KBM-7 (cell line): ENCODE data around the gene MLANA.

Source experiments
- DNase-seq: peaks from one replicate; pipeline ENCODE4 v3.0.0-alpha.2; 2015
- in situ Hi-C: fragments of 300-500 bp; cut with MboI; formaldehyde crosslinking; loops from 2 replicates; pipeline ENCODE4 v1.14.3; 2020; ENCODE audit warnings: low sequenced_read_pairs, low pct_unique_long_range_greater_than_20kb, mixed read lengths

Gene MLANA

GRCh38 chr9:5894237-5894959, 3.7 kb downstream of the MLANA start:
- in situ Hi-C loops, result loop anchor here (25.0 kb wide), 1 partner anchor 418 kb away; no protein-coding TSS in a partner anchor
- DNase-seq, result no peak

GRCh38 chr9:5895782-5896181, 5.1 kb downstream of the MLANA start:
- in situ Hi-C loops, result loop anchor here (25.0 kb wide), 1 partner anchor 417 kb away; no protein-coding TSS in a partner anchor
- DNase-seq, result no peak

- DNase-seq, result no peak
- in situ Hi-C loops, result loop anchor here (25.0 kb wide), 1 partner anchor 415 kb away; no protein-coding TSS in a partner anchor
These were observed 6.2 kb downstream of the MLANA start for GRCh38 chr9:5896863-5897262.

GRCh38 chr9:5897851-5898250, 7.2 kb downstream of the MLANA start:
- in situ Hi-C loops, result loop anchor here (25.0 kb wide), 1 partner anchor 414 kb away; no protein-coding TSS in a partner anchor
- no peak for DNase-seq

- in situ Hi-C loops, result loop anchor here (25.0 kb wide), 1 partner anchor 413 kb away; no protein-coding TSS in a partner anchor
- DNase-seq, result no peak
These were observed 8.6 kb downstream of the MLANA start for GRCh38 chr9:5899292-5899691.

GRCh38 chr9:5900622-5901021, 9.9 kb downstream of the MLANA start:
- no peak for DNase-seq
- in situ Hi-C loops, result no loop called here

GRCh38 chr9:5902377-5902776, 11.7 kb downstream of the MLANA start:
- in situ Hi-C loops, result no loop called here
- no peak for DNase-seq

GRCh38 chr9:5908918-5909317, 18.2 kb downstream of the MLANA start:
- no peak for DNase-seq
- in situ Hi-C loops, result no loop called here

GRCh38 chr9:5909976-5910375, 19.3 kb downstream of the MLANA start:
- in situ Hi-C loops, result no loop called here
- no peak for DNase-seq

GRCh38 chr9:5910413-5911057, 19.8 kb downstream of the MLANA start:
- DNase-seq, result no peak
- in situ Hi-C loops, result no loop called here

GRCh38 chr9:5915438-5915837, 24.7 kb downstream of the MLANA start:
- in situ Hi-C loops, result no loop called here
- DNase-seq, result no peak

GRCh38 chr9:5917273-5917672, 26.6 kb downstream of the MLANA start:
- DNase-seq, result no peak
- in situ Hi-C loops, result no loop called here

GRCh38 chr9:5917888-5918287, 27.2 kb downstream of the MLANA start:
- no peak for DNase-seq
- in situ Hi-C loops, result no loop called here

GRCh38 chr9:5918460-5918859, 27.8 kb downstream of the MLANA start:
- DNase-seq, result no peak
- in situ Hi-C loops, result no loop called here

- in situ Hi-C loops, result no loop called here
- DNase-seq, result no peak
These were observed 30.2 kb downstream of the MLANA start for GRCh38 chr9:5920860-5921328.

- DNase-seq, result no peak
- in situ Hi-C loops, result no loop called here
These were observed 31.5 kb downstream of the MLANA start for GRCh38 chr9:5922192-5922591.

GRCh38 chr9:5931657-5932056, 41.0 kb downstream of the MLANA start:
- no peak for DNase-seq
- in situ Hi-C loops, result no loop called here

- no peak for DNase-seq
- in situ Hi-C loops, result no loop called here
These were observed 47.8 kb downstream of the MLANA start for GRCh38 chr9:5938449-5938848.

- no peak for DNase-seq
- in situ Hi-C loops, result no loop called here
These were observed 48.8 kb downstream of the MLANA start for GRCh38 chr9:5939530-5939929.

GRCh38 chr9:5941214-5941613, 50.5 kb downstream of the MLANA start:
- in situ Hi-C loops, result no loop called here
- no peak for DNase-seq
